ENCODE measurements around the gene FIBCD1.

GRCh38 chr9:130886981-130887380, 52.1 kb downstream of the FIBCD1 start:
- TF ChIP-seq CTCF (conservative IDR thresholded peaks at IDR 0.05; ENCODE audit: low read length) (no peak), EZH2phosphoT487 (IDR thresholded peaks at IDR 0.05; ENCODE audit: borderline replicate concordance, low read depth, low read length) (no peak)

Data from OCI-LY7 (cell line).